Left cardiac atrium (tissue), 4 donors: ENCODE data around the gene DGKI. TPM values are rescaled to one million over a fixed set of nuclear protein-coding genes. Genes with fewer than 3 reads are reported as not detected.

Experiments used
- ATAC-seq, 2 donors: fragments of 200-7000 bp; cut with Tn5 transposase; one replicate each; pipeline ENCODE4 v1.9.1; 2020; ENCODE audit warnings: mild to moderate bottlenecking in 2 of 2, moderate library complexity in 2 of 2
- DNase-seq: peaks from one replicate; pipeline ENCODE4 v3.0.0-alpha.2; 2020
- intact Hi-C, 2 donors: fragments of 100-400 bp; cut with DNase I; formaldehyde crosslinking; loops; one replicate each; pipeline versions ENCODE4 v1.14.1 to v1.15.1; 2022 to 2023
- total RNA-seq, 2 donors: library from RNA; stranded (reverse); fragmentation: NEBNext Ultra II Directional; extraction: Animal tissue kit (Norgen Biotek cat#: 25700); gene quantifications; one replicate each; pipeline ENCODE4 v1.2.1, GENCODE V29; 2021
- donor health status: DM: no; HTN: yes; CAD: no.
- donor health status: DM: no; HTN: yes; CAD: no; lungs with severe emphysema.
- donor health status: DM: yes; HTN: yes; CAD: no.
- donor health status: Dilated cardiomyopathy.

Gene DGKI
- total RNA-seq, 2 donors from 2014 or later = 7.2 to 19.1 TPM

- DNase-seq (no peak), ATAC-seq (no peak)
- intact Hi-C loops = no loop called here
Observed at GRCh38 chr7:137434530-137434929, 412.2 kb downstream of the DGKI start.

- intact Hi-C loops = no loop called here
- ATAC-seq (no peak), DNase-seq (no peak)
Observed at GRCh38 chr7:137423321-137423720, 423.5 kb downstream of the DGKI start.

GRCh38 chr7:137421366-137421765 lies 425.4 kb downstream of the DGKI start:
- ATAC-seq (peak; percentile 41 to 53), DNase-seq (no peak)
- intact Hi-C loops = no loop called here

GRCh38 chr7:137418841-137419240 lies 427.9 kb downstream of the DGKI start:
- intact Hi-C loops = no loop called here
- DNase-seq (no peak), ATAC-seq (no peak)

DNA sequence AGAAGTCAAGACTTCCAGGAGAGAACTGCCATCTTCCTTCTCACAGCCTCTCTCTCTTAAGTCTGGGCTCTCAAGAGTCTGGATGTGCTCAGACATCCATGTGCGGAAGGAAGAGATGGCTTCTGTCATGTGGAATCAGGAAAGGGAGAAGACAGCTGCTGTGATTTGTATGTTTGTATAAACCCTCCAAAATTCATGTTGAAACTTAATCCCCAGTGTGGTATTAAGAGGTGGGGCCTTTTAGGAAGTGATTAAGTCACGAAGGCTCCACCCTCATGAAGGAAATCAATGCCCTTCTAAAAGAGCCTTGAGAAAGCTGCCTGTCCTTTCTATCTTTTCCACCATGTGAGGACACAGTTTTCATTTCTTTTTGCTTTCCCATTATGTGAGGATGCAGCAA lies 429.3 kb downstream of the DGKI start:
- peak in 1 of 2 donors; percentile 29 for ATAC-seq

DNA sequence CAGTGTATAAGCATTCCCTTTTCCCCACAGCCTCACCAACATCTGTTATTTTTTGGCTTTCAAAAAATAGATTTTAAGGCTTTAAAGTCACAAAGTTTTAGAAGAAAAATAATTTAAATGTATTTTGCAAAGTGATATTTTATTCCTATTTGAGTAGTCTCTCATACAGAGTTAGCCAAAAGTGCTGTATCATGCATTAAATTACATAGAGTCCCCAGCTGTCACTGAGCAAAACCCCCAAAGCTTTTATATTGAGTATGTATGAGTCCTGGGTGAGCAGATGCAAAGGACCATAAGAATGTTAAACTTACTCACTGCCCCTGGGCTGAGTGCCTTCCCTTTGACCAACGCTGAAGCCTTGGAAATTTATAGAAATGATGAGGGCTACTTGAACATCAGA lies 432.9 kb downstream of the DGKI start:
- intact Hi-C loops = no loop called here

More for the DNA sequence above, 429.3 kb downstream of the DGKI start:
- intact Hi-C loops = no loop called here
- DNase-seq = no peak

DNA sequence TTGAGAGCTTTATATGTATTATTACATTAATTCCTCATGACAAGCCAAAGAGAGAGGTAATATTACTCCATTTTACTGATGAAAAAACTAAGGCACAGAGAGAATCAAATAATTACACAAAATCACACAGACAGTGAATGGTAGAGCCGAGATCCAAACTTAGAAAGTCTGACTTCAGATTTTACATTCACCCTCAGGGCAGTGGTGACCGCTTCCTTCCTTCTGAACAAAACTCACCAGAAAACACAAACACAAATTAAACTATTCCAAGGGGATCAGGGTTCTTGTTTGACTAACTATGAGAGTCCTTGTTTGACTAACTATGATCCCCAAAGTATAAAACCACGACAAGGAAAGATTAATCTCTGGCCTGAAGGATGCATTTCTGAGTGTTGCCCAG lies 435.3 kb downstream of the DGKI start:
- DNase-seq (no peak), ATAC-seq (no peak)
- intact Hi-C loops = no loop called here

More for the DNA sequence above, 432.9 kb downstream of the DGKI start:
- DNase-seq (no peak), ATAC-seq (no peak)

GRCh38 chr7:137408126-137408525 lies 438.6 kb downstream of the DGKI start:
- ATAC-seq = no peak
- intact Hi-C loops = no loop called here
- no peak for DNase-seq

DNA sequence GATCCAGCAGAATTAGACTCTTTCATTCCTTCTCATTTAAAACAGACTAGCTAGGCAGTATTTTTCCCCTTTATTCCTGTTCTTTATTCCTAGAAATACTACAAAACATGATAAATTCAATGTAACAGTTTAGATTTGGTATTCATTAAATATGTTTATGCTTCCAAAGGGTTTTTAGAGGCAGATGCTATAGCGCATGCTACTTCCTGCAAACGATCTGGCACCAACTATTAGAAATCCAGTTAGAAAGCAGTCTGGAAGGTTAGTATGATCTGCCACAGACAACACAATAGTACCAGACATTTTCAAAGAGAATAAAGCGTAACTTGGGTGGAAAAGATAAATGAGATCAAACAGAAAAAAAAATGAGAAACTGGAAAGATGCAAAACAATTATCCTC lies 439.7 kb downstream of the DGKI start:
- ATAC-seq (no peak), DNase-seq (no peak)
- intact Hi-C loops = no loop called here

- DNase-seq (no peak), ATAC-seq (no peak)
- intact Hi-C loops = no loop called here
Observed at GRCh38 chr7:137404660-137405317, 442.0 kb downstream of the DGKI start.

DNA sequence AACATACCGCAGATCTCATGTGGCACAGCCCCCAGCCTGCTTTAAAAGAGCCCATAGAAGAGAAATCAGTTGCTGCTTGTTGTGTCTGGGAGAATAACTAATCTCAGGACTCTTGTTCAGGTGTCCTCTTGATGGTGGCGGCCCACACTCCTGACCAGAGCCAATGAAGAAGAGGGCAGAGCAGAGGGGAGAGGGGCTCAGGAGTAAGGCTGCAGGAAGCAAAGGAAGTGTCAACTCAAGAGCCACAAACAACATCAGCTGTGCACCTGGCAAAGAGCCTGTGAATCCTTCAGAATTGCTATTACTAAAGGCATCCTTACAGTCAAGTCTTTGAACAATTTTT lies 443.4 kb downstream of the DGKI start:
- ATAC-seq (no peak), DNase-seq (no peak)
- intact Hi-C loops = no loop called here

DNA sequence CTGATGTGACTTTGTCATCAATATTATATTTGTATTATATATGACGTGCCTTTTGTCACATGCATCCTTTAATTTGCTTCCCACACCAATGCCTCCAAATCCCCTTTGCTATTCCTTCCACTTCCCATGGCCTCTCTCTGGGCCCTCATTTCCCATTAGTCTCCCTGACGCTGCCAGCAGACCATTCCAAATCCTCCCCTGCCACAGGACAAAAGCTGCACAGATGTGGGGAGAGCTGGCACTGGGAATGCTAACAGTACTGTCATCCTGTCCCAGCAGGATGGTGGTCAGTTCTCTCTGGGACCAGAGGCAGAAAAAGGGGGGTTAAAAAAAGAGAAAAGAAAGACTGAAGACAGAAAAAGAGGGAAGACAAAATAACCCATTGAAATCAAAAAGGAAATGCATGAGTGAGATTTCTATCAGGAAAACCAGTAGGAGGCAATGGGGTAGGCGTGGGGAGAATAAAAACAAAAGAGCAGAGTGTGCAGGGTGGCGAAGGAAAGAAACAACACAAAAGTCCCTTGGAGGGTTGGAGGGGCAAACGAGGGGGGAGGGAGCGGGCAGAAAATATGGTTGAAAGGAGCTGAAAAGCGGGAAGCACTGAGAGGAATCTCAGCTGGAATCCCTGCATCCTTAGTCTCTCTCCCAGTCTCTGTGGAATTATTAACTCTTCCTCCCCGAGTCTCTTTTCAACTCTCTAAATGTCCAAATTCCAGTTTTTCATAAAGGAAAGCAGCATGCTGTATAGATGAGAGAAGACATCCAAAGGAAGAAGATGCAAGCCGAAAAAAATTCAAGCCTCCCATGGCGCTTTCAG lies 444.0 kb downstream of the DGKI start:
- ATAC-seq (no peak), DNase-seq (no peak)
- intact Hi-C loops = no loop called here

DNA sequence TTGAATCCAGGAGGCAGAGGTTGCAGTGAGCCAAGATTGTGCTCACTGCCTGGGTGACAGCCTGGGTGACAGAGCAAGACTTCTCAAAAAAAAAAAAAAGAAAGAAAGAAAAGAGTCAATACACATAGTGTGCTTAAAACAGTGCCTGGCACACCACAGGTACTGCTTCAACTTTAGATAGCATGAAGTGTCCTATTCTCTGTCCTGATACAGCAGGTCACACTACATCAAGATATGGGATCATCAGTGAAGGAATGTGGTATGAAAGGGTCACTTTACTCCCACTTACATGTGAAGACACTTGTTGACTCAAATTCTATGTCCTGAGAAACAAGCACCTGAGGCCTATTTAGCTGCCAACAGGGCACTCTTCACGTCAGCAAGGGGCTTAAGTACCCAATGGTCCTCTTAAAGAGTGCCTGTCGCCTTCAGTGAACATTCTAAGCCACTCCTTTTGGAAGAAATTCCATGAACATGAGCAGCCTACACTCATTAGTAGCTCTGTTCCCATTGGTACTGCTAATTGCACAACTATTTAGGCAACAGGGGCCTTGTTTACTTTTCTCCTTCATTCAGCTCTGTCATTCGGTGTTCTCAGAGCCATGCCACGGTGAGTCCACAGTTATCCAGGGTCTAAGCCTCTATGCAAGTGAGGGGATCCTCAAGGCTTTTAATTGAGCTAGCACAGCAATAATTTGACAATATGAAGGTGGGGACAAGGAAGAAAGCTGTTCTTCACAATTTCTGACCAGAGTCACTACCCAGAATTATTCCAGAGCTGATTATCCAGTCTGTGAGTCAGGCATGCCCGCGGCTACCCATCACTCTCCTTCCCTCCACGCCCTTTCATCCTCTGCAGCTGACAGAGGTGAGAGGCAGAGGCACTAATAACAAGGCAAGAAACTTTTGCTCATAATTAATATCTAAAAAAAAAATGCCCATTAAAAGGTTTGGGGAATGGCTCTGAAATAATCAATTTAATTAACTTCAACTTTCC lies 446.6 kb downstream of the DGKI start:
- ATAC-seq = no peak
- no peak for DNase-seq
- intact Hi-C loops = no loop called here

- DNase-seq (no peak), ATAC-seq (no peak)
- intact Hi-C loops = no loop called here
Observed at GRCh38 chr7:137396051-137396450, 450.7 kb downstream of the DGKI start.

DNA sequence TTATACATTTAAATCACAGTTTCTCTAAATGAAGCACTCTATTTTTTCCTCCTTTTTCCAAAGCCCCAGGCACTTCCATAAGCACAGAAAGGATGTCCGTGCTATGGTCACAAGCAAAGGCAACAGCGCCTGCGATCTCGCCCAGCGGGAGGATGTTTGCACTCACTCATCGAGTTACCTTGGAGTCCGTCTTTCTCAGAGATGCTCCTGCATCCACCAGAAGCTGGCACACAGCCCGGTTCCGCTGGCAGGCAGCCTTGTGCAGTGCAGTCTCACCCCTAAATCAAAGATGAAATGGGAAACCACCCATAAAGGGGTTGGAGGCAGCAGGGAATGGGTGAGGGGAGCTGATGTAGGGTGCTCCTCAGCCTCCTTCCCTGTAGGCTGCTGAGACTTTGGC lies 451.4 kb downstream of the DGKI start:
- intact Hi-C loops = no loop called here
- ATAC-seq (no peak), DNase-seq (no peak)

DNA sequence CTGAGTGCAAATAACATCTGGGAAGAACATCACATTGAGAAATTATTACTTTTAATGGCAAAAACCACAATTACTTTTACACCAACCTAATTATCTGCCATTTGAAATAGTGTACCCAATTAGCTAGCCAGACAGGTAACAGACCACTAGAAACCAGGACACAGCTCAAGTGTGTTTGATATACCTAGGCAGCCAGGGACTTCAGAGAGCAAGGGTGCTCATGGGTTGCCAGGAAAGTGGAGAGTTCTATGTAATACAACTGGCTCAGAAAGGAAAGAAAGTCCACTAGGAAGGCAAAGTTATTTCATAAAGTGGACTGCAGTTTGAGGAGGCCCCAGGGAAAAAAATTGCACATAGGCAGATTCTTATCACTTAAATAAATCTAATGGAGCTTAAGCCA lies 453.2 kb downstream of the DGKI start:
- ATAC-seq (no peak), DNase-seq (no peak)
- intact Hi-C loops = no loop called here

- ATAC-seq = no peak
- DNase-seq = no peak
- intact Hi-C loops = no loop called here
Observed at GRCh38 chr7:137390076-137390475, 456.7 kb downstream of the DGKI start.

- no peak for DNase-seq
- intact Hi-C loops = no loop called here
- no peak for ATAC-seq
Observed at GRCh38 chr7:137388916-137389315, 457.9 kb downstream of the DGKI start.

DNA sequence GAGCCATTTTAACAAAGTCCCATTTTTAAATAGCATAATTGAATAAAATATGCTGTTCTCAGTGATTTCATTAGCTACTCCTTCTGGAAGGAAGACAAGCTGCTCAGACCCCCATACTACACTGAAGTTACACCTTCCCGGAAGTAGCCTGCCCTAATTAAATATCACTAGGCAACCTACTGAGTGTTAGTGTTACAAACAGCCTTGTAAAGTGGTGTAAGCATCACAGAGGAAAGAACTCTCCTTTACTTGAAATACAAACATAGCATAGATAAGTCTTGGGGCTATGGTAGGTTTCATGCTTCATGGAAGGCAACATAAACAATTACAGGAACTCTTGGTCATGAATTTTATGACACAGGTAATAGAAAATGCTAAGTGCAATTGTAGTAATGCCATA lies 459.8 kb downstream of the DGKI start:
- intact Hi-C loops = no loop called here
- ATAC-seq (no peak), DNase-seq (no peak)

- intact Hi-C loops = no loop called here
- no peak for DNase-seq
- ATAC-seq = no peak
Observed at GRCh38 chr7:137381045-137381444, 465.7 kb downstream of the DGKI start.
